Fibroblast of skin of right quadriceps (primary cell): Measurements from ENCODE around the gene NAV2.
A peak's percentile ranks its signal among the peaks of the same experiment; 100 is the strongest.

Experiments used
- DNase-seq: peaks from one replicate; pipeline ENCODE4 v3.0.0-alpha.2; 2013

Gene NAV2

DNA sequence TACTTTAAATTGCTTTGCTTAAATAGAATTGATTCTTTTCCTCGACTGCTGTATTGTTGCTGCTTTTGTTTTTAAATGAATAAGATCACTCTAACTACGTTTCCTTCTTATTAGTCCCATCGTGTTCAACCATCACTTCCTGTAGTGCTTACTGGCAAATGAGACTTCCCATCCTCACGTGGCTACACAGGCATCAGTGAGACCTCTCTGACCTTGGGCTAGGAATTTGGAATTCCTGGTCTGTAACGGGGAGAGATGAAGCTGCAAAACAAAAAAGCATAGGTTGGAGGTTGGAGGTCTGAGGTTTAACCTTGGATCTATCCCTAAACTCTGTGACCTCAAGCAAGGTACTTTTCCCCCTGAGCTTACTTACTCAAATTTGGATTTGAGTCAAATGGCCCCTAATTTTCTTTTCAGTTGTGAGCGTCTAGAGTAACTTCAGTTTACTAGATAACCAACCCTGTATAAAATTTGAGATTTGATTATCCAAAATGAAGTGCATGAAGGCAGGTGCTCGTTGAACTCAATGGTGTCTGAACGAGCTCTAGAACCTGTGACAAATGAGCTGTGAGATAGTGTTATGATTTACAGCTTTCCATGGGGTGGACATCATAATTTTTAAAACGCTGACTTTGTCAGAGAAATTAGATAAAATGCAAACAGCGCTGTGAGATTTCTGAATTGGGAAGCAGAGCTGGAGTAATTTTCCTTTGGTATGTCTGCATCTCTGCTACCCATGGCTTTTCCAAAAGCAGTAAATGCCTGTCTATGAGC is 296.4 kb downstream of the NAV2 start:
- no peak for DNase-seq

DNA sequence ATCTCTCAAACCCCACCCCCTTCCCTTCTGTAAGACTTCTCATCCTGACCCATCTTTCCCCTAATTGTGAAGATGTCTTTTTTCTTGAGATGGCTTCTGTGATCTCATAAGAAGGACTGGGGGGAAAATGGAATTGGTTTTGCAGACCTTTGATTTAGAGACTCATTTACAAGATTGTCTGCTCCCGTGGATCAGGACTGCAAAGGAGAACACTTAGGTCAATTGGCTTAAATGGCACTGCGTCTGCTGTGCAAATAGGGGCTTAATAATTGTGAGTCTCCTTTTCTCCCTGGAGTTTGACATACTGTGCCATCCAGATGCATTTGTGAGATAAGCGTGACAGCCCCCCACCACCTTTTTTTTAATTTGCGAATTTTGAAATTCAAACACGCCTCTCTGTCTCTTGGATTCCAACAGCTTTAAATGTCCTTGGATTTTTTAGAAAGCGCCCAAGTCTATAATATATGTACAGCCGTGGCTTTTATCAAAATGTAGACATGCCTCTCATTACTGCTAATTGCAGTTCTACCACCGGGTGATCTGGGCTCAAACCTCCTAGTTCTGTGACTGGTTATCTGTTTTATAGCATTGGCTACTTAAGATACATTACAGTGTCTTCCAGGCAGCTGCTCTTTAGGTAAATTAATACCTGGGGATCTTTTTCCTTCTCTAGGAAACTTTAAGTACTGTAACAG is 297.7 kb downstream of the NAV2 start:
- DNase-seq: no peak

DNA sequence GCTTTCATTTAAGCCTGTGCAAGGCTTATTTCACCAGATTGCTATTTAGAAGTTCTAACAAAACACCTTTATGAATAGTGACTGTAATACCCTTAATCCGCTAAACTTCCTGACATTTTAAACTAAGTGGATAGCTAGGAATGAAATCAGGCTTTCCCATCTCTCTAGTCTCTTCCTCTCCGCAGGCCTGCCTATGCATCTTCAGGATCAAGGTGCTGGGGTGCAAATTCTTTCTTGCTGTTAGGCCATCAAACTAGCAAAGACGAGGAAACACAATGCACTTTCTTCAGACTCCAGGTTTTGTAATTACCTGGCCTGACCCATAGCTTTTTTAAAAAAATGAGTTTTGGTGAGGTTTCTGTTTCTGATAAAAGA is 298.2 kb downstream of the NAV2 start:
- DNase-seq: no peak

DNA sequence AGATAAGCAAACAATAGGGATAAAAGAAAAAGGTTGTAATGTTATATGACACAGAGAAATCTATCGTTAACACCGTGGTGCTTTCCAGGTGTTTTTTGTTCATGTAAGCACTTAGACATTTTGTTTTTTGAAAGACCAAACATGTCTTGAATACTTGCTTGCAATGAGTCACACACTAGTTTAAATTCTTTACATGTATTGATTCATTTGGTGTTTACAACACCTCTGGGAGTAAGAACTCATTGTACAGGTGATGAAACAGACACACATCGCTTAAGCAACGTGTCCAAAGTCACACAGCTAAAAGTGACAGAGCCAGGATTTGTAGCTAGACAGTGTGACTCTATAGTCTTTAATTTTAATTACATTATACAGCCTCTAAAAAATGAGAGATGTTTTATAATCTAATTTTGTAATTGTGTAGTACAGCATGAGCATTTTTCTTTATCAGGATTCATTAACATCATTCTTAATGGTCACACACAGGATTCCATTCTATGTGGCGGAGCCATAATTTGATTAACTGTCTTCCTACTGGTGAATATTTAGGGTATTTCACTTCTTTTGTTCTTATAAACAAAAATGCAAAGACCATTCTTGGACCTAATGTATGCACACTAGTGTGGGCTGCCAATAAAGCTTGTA is 298.8 kb downstream of the NAV2 start:
- peak; percentile 62 for DNase-seq

DNA sequence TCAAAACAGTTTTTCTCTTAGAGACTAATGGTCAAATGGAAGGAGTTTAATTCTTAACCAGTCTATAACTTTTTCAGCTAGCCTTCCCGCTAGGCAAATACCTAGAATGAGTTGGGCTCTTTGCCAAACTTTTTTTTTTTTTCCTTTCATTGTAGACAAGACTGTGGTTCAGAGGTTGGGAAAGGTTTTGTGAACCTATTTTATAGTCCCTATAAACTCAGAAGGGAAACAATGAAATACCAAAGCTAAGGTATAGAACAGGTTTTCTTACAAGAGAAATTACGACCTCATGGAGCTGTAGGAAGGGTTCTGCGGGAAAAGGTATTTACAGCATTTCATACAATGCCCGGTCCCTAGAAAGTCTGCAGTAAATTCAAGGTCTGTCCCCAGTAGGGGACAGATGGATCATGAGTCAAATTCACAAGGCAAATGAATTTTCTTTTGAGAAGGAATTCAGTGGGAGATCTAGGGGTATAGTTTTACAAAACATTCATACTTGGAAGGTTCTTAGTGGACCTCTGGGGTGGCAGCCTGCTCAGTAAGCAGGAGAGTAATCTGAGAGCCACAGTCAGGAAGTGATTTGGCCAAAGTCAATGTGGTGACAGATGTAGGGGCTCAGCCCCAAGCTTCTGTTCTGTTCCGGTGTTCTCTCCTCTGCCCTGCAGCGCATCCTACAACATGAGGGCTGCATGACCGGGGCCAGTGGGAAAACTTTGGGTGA is 300.9 kb downstream of the NAV2 start:
- DNase-seq: peak; percentile 26

DNA sequence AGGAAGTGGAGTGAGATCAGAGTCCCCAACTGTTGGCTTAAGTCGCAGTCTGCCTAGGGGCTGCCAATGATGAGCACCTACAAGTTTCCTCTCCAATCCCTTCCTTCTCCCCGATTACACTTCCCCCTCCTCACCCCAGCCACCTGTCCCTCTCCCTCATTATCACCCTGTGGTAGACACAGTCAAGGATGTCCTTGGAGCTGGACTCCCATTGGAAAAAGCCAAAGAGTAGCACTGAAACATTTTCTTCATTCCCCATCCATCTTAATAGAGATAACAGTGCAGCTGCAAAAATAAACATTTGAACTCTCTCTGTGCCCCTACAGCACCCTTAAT is 301.4 kb downstream of the NAV2 start:
- no peak for DNase-seq

DNA sequence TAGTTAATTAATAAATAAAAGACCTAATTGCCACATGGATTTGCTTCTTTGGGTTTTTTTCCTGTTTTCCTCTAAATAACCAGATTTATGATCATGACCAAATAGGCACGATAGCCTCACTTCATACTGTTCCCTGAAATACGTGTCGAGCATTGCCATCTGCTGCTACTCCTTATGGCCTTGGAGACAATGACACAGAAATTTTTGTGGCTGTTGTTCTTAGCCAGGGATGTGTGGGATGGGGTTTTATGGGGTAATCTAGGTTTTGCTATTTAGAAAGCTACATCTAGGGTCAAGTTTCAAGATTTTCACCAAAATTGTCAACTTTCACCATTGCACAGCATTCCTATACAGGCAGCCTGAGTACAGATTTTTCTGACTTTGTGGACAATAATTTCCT is 302.5 kb downstream of the NAV2 start:
- DNase-seq: peak; percentile 59

DNA sequence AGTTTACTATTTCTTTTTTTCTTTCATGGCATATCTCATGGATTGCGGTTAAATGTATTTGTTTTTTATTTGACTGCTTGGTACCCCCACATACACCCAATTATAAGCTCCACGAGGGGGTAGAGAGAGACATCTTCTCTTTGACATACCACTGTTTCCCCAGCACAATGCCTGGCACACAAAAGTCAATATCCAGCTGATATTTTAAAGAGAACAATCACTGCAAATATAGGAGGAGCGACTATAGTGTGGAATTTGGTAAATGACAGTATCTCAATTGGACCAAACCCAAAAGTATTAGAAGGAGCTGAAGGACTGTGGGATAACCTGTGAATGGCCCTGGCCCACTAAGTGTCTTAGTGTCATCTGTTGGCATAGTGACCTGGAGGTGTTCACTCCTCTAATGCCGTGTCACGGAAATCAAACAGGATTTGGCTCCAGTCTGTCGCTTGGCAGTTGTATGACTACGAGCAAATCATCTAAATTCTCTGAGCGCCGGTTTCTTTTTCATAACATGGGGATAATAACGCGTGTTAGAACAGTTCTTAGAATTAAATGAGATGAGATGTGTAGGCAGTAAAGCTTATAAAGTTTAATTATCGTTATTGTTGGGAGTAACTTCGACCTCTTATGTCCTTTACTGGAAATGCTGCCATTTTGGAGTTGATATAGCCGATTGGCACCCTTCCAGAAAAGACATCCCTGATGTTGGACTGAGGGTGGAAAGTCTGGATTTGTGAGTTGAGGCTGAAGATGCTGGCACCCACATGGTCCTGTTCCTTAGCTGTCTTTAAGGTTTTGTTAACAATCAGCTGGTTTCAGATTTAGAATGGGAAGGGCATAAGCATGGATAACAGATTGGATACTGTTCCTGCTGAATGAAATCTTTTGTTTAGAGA is 303.1 kb downstream of the NAV2 start:
- DNase-seq: no peak

DNA sequence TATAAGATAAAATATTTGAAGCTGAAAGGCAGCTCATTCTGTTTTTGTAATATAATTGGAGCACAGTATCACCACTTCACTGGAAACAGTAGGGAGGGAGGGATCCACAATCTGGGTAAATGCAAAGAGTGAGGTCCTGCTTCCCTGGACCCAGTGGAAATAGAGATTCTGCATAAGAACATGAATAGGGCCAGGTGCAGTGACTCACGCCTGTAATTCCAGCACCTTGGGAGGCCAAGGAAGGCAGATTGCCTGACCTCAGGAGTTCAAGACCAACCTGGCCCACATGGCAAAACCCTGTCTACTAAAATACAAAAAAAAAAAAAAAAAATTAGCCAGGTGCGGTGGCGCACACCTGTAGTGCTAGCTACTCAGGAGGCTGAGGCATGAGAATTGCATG is 303.9 kb downstream of the NAV2 start:
- no peak for DNase-seq

DNA sequence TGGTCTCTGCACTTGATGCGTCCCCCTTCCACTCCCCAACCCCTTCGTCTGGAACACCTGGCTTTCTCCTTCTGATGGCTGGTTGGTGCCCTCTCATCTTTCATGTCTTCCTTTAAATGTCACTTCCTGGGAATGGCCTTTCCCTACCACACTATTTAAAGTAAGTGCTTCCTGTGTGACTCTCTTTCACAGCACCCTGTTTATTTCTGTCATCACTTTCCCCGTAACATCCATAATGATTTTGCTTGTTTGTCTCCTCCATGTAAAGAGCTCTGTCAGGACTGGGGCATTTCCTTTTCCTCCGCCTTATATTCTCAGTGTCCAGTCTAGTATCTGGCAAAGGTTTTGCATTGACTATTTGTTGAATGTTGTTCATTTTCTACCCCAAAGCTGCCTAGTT is 304.7 kb downstream of the NAV2 start:
- no peak for DNase-seq

DNA sequence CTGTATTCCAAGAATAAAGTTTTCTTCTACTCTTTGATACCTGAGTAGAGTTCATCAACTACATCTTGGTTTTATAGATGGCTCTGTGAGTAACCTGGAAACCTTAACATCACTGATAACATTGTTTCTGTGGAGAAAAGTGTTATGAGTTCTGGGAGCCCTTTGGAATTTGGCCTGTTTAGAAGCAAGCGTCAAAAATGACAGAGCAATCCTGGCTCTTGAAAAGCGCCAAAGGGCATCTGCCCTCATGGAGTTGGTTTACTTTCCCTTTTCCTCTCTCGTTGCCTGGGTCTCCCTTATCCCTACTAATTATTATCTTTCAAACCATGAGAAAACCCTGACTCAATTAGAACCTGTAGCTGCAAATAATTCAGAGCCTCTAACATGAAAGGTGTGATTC is 307.6 kb downstream of the NAV2 start:
- no peak for DNase-seq

DNA sequence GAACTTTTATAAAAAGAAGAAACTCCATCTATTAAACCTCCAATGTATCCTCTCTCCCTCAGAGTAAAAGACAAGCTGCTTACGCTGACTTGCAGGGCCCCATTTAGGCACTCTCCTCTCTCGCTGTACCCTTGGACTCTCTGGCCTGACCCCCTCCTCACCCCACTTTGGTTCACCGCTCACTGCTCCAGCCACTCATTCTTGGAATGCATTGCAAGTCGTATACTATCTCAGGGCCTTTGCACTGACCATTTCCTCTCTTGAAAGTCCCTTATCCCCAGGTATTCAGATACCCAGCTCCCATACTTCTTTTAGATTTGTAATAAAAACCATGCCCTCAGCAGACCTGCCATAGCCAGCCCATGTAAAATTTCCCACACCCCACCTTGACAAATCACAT is 308.1 kb downstream of the NAV2 start:
- DNase-seq: no peak

DNA sequence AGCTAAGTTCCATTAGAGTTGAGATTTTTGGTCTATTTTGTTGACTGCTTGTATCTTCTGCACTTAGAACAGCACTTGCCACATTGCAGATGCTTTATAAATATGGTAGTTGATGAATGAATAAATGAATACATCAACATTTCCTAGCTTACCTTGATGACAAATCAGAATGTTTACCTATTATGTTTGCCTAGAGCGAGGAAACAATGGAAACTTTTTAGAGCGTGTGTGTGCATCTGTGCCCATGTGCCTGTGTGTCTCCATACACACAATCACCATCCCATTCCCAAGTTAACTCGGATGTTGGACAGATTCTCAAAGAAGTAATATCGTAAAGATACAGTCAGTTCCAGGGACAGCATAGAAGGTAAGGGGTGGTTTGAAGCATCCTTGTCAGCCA is 308.6 kb downstream of the NAV2 start:
- DNase-seq: no peak

DNA sequence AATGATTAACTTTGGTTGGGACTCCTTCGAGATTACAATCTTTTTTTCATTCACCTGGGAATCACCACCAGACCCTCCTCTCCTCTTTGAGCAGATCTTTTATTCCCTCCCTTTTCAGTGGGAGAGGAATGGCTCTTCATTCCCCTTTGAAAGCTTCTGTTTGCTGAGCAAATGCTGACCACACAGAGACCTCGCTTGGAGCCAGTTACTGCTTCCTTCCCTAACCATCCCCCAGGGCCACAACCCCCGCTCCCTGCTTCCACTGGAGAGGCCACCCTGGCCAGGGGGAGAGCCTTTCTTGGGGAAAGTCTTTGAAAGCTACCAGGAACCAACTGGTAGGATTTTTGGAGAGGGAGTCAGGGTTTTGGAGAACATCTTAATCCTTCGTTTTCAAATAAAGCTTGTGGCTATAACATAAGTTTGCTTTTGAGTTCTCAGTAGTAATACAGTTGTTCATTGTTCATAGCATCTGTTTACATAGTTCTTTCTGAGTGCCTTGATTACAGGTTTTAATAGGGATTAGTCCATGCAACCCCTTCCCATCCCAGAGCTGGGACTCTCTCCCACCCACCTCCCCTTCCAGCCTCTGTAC is 309.2 kb downstream of the NAV2 start:
- no peak for DNase-seq

DNA sequence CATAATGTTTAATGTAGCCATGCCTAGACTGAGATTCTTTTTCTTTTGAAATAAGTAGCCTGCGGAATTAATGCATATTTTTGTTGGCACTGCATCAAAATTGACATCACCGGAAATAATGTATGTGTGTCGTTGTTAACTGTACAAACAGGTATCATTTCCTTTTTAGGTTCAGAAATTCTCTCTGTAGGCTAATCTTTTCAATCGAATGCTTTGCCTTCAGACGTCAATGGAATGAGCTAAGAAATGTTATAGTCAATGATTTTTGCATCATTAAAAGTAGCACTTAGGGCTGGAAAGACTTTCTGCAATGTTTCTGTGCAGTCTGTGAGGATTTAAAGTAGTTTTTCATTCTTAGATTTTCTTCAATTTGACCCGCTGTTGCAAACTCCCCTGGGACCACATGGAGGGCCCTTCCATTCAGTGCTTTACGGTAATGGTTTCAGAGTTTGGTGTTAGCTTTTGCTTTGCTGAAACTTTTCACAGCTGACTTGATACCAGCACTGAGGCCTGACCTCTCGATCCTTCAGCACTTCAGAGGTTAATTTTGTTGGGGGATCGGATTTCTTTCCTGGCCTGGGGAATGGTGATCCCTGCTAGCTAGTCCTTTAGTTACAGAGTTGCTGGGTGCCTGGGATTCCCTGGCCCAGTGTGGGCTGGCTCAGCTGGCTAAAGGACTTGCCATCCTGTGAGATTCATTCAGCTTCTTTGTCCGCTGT is 309.9 kb downstream of the NAV2 start:
- DNase-seq: peak; percentile 59

DNA sequence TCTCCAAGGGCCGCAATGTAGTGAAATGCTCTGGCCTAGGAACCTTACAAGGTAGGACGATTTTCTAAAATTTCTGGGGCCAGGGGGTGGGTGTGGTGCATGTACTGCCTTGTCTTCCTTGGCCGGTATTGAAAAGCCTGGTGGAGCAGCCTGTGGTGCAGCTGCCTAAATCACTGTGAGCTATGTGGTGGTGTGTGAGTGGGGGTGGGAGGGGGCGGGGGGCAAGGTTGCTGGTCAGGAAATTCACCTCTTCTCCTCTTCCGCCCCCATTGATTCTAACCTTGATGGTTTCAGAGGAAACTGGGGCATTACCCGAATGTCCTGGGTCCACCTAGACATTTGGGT is 310.4 kb downstream of the NAV2 start:
- no peak for DNase-seq

DNA sequence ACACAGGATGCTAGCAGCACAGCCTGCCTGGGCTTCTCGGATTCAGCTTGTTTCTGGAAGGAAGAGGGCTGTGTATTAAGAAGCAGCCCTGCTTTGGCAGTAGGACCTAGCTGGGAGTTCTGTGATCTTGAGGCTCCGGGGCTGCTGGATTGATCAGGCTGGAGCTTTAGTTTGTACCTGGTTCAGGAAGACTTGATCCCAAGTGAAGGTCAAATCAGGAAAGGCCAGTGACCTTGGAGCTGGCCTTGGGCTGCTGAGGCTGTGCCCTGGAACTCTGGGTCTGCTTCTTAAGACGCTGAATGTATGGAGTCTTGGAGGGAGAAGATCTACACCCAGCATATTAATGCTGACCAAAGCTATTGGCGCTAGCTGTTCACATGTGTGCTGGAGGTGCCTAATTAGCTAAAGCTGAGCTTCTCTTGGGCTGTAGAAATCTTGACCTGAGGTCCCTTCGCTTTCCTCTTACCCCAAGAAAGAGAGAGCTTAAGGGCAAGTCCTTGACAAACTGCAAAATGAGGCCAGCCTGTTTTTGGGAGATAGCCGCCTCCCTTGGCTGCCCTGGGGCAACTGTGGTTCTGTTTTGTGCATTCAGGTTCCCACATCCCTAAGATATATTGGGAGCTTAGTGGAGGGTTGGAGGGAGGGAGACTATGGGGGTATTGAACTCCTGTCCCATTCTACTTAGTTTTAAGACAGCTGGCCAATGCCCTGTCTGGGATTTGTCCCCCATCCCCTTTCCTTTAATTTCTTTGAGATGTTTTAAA is 311.7 kb downstream of the NAV2 start:
- DNase-seq: no peak

DNA sequence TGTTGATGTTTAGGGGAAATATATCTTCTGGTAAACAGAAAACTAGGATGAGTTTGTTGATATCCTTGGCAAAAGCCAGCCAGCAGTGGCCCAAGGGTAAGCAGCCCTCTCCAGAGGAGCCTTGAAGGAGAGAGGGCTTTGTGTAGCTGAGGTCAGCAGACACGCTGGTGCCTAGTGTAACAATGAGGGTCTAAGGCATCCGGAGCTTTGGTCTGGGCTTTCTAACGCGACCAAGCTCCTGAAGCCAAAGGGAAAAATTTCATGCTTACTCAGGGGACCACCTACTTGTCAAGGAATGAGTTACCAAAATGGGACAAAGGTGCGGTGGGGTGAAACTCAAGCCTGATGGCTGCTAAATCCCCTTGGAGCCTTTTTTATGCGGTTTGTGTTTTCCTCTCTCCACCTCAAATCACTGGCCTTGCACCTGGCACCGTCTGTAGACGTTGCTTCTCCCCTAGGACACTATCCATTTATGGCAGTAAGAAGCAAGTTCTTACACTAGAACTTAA is 312.7 kb downstream of the NAV2 start:
- no peak for DNase-seq

DNA sequence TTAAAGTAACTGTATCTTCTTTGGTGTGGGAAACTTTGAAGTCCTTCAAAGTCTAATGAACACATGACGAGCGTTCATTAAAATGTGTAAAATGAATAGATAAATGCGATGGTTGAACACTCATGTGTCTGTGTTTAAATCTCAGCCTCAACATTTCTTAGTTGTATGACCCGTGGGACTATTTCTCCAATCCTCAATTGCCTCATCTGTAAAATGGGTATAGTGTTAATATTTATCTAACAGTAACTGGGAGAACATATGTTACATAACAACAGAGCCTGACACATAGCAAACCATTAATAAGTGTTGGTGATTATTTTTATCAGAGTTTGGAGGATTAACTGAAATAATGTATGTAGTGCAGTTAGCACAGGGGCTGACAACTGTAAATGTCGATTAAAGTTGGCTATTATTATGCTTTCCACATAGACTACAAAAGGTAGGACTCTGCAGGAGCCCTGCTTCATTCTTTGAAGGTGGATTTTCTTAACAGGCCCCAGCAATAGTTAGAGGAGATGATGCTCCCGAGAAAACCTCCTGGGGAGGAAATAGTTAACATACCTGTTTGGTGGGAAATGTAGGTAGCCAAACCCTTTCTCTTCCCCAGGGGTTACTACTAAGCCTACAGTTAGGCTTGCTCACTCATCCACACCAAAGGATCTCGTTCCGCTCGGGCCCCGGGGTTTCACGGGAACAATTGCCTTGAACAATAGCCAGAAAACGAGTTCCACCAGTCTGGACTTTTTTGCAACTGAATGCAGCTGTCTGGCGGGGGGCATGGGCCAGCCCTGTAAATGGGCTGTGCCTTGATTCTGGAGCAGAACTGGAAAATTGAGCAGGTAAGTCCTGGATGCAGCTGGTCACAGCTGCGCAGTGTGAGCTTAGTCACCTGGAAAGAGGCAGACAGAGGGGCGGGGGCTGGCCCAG is 314.3 kb downstream of the NAV2 start:
- DNase-seq: no peak
